GM18951 (cell line): ENCODE results near the gene NUP98.

ENCODE experiments used
- POLR2A ChIP-seq: IDR thresholded peaks from 4 replicates; pipeline ENCODE4 v1.6.1; 2011; ENCODE audit warnings: mild to moderate bottlenecking; ENCODE audit not compliant: insufficient read length, insufficient read depth; ENCODE audit errors: extremely low read depth
- in situ Hi-C: fragments of 300-500 bp; cut with MboI; formaldehyde crosslinking; loops from one replicate; pipeline ENCODE4 v1.12.0; 2022; ENCODE audit warnings: low sequenced_read_pairs, mixed read lengths, inconsistent platforms; ENCODE audit not compliant: unreplicated experiment

Gene NUP98

DNA sequence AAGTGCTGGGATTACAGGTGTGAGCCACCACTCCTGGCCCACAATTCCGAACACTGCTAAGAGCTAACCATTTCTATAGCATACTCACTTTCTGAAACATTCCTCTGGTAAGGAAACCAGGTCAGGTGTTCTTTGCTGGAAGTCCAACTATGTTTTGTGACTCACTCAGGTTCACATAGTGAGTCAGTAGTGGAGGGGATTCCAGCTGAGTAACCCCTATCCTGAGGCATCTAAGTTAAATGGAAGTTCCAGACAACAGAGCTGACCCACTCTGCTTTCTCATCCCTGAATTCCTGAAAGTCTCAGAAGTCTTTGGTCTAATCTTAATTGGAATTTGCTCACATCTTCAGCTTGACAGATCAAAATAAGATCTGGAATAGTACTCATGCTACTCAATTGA lies 123.2 kb downstream of the NUP98 start:
- in situ Hi-C loops: no loop called here
- TF ChIP-seq POLR2A: no peak

- in situ Hi-C loops: no loop called here
- no peak for TF ChIP-seq POLR2A
These were observed 125.8 kb downstream of the NUP98 start, which contains the start of gene CHRNA10 for GRCh38 chr11:3671334-3672254. CHRNA10 (minus strand) TSS chr11:3671384; CDS start chr11:3671312, 72 bp downstream.

- TF ChIP-seq POLR2A: no peak
- in situ Hi-C loops: no loop called here
These were observed 127.6 kb downstream of the NUP98 start for GRCh38 chr11:3669742-3670183.

GRCh38 chr11:3669128-3669527 lies 128.2 kb downstream of the NUP98 start:
- in situ Hi-C loops: no loop called here
- TF ChIP-seq POLR2A: no peak

GRCh38 chr11:3667149-3668035 lies 130.0 kb downstream of the NUP98 start:
- in situ Hi-C loops: no loop called here
- TF ChIP-seq POLR2A: no peak

DNA sequence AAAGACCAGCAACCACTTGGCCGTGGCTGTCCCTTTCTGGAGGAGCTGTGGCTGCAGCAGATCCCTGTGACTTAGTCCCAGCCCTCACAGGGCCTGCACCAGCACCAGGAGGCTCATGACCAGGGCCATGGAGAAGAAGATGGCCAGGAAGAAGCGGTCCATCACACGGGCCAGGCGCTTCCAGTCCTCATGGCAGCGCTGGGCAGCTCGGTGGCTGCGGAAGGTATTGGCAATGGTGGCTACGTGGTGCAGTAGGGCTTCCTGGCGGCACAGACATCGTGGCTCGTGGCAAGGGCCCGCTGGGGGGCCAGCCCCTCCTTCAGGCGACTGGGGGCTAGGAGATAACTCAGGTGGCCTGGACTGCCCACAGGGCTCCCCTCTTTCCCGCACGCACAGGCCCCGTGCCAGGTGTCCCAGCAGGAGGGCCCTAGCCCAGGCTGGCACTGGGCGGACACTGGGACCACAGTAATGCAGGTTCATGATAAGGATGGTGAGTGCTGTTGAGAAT lies 131.3 kb downstream of the NUP98 start:
- in situ Hi-C loops: no loop called here
- no peak for TF ChIP-seq POLR2A

DNA sequence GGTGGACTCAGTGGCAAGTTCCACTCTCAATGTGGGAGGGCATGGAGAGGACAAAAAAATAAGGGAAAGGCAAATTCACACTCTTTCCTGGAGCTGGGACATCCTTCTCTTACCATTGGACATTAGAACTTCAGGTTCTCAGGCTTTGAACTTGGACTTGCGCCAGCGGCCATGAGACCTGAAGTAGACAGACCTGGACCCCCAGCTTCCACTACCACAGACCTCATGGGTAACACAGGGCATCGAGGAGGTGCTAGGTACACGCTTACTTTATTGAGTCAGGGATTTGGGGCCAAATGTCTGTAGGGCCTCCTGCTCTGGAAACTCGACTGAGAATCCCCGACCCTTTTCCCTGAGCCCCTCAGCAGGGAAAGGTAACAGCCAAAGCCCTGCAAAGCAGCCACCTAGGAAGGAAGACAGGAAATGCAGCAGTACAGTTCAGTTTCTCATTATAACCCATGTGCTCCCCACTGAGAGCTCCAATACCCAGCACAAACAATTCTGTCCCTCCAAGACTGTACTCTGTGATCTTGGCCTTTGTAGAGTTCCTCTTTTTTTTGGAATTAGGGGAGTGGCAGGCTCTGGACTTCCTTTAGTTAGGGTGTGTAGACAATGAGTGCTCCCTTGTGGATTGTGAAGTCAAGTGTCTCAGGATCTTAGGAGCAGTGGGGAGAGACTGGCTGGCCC lies 131.9 kb downstream of the NUP98 start:
- no peak for TF ChIP-seq POLR2A

GRCh38 chr11:3664032-3664630 lies 133.2 kb downstream of the NUP98 start:
- no peak for TF ChIP-seq POLR2A
- in situ Hi-C loops: no loop called here

More for the DNA sequence above, 131.9 kb downstream of the NUP98 start:
- in situ Hi-C loops: no loop called here

GRCh38 chr11:3662856-3663255 lies 134.5 kb downstream of the NUP98 start:
- in situ Hi-C loops: no loop called here
- no peak for TF ChIP-seq POLR2A

DNA sequence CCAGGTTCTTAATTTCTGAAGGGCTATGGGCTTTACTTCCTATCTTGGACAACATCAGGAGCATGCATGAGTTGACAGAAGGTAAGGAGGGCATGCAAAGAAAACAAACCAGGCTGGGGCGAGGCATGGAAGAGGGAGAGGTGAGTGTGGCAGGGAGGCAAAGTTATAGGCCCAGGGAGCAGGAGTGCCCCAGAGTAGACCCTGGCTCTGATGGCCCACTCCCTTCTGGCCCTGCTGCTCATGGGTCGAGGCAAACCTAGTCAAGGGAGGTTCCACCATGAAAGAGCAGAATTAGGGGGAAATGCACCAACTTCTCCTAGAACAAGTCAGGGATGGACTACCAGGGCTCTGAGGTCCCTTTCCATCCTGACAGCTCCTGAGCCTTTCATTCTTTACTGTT lies 136.4 kb downstream of the NUP98 start:
- in situ Hi-C loops: no loop called here
- no peak for TF ChIP-seq POLR2A

- TF ChIP-seq POLR2A: no peak
- in situ Hi-C loops: no loop called here
These were observed 137.5 kb downstream of the NUP98 start for GRCh38 chr11:3659595-3660515.
